Breast epithelium (tissue), 4 donors: ENCODE data around the gene CNN2. TPM values are rescaled to one million over a fixed set of nuclear protein-coding genes. Genes with fewer than 3 reads are reported as not detected.

Experiments used
- DNase-seq, 2 donors: peaks; one replicate each; pipeline ENCODE4 v3.0.0-alpha.2; 2019; ENCODE audit warnings: low spot score in 2 of 2
- H3K27ac ChIP-seq, 2 donors: fragments of 200-600 bp; sonication (generic) in 1 of 2; one replicate each; pipeline ENCODE4 v1.5.1; 2016 to 2019; ENCODE audit warnings: mild to moderate bottlenecking in 1 of 2
- H3K27me3 ChIP-seq, 2 donors: fragments of 200-600 bp; sonication (generic) in 1 of 2; one replicate each; pipeline versions ENCODE4 v1.5.1 to v1.6.0; 2017 to 2019; ENCODE audit warnings: control low read depth in 1 of 2, mild to moderate bottlenecking in 1 of 2
- H3K36me3 ChIP-seq: fragments of 200-600 bp; one replicate; pipeline ENCODE4 v1.5.1; 2019
- H3K4me1 ChIP-seq, 2 donors: fragments of 200-600 bp; sonication (generic); one replicate each; pipeline ENCODE4 v1.5.1; 2016 to 2019; ENCODE audit warnings: control low read depth in 1 of 2
- H3K4me3 ChIP-seq, 3 donors: fragments of 200-600 bp; sonication (generic); 1 replicate in 2 of 3; 2 replicates in 1 of 3; pipeline ENCODE4 v1.5.1; 2016 to 2019; ENCODE audit warnings: mild to moderate bottlenecking in 3 of 3, moderate library complexity in 2 of 3
- H3K9me3 ChIP-seq, 2 donors: fragments of 200-600 bp; sonication (generic) in 1 of 2; one replicate each; pipeline ENCODE4 v1.5.1; 2016 to 2019; ENCODE audit warnings: control low read depth in 1 of 2
- POLR2A ChIP-seq: fragments of 450-650 bp; IDR thresholded peaks from one replicate; pipeline ENCODE4 v1.6.1; 2016; ENCODE audit warnings: antibody characterized with exemption, mild to moderate bottlenecking, moderate library complexity
- POLR2AphosphoS5 ChIP-seq, 3 donors: sonication (generic); formaldehyde crosslinking; IDR thresholded peaks; one replicate each; pipeline ENCODE4 v1.6.1; 2017; ENCODE audit warnings: antibody characterized with exemption in 3 of 3
- intact Hi-C: fragments of 100-400 bp; cut with DNase I; formaldehyde crosslinking; loops from one replicate; pipeline ENCODE4 v1.15.1; 2023; ENCODE audit warnings: low total_unique reads
- total RNA-seq, 3 donors: library from RNA; depleted of rRNA; stranded (reverse); fragments of >200 nt; gene quantifications; one replicate each; pipeline ENCODE4 v1.1.0, GENCODE V29; 2016
- TF ChIP-seq, protein P1 (sequence below), 3 donors: fragments of 450-650 bp; IDR thresholded peaks; one replicate each; pipeline ENCODE4 v1.5.1; 2016 to 2017; ENCODE audit warnings: antibody characterized with exemption in 3 of 3, mild to moderate bottlenecking in 3 of 3, moderate library complexity in 3 of 3

Gene CNN2
- total RNA-seq, 3 donors from 2014 or later: 70.4 to 74.1 (median 70.7) TPM

DNA sequence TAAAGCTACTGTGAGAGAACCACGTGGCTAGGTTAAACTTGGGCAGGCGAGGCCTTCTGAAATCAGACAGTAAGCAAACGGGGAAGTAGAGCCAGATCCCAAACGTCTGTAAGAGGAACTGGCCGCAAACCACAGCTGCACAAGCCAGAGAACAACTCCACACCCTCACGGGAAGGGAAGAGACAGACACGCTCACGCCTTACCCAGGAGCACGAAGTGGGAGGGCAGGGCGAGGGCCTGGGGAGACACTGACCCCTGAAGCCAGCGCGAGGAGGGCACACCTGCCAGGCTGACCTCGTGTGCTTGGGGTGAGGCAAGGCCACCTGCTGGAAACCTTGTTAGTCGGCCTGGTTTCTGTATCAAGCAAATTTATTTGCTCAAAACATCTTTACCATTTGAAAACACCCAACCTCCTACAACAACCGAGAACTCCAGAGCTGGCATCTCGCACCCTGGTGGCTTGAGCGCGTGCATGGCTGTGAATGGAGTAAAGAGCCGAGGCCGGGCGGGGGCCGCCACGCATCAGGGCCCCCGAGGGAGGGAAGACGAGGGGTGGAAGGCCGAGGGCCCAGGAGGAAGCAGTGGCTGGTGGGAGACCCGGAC lies 61.5 kb downstream of the CNN2 start:
- intact Hi-C loops: no loop called here
- TF ChIP-seq, protein P1, sequence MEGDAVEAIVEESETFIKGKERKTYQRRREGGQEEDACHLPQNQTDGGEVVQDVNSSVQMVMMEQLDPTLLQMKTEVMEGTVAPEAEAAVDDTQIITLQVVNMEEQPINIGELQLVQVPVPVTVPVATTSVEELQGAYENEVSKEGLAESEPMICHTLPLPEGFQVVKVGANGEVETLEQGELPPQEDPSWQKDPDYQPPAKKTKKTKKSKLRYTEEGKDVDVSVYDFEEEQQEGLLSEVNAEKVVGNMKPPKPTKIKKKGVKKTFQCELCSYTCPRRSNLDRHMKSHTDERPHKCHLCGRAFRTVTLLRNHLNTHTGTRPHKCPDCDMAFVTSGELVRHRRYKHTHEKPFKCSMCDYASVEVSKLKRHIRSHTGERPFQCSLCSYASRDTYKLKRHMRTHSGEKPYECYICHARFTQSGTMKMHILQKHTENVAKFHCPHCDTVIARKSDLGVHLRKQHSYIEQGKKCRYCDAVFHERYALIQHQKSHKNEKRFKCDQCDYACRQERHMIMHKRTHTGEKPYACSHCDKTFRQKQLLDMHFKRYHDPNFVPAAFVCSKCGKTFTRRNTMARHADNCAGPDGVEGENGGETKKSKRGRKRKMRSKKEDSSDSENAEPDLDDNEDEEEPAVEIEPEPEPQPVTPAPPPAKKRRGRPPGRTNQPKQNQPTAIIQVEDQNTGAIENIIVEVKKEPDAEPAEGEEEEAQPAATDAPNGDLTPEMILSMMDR (IDR thresholded peaks at IDR 0.05): no peak
- TF ChIP-seq POLR2AphosphoS5 (IDR thresholded peaks at IDR 0.05) (peak in 1 of 3 donors; percentile 29), POLR2A (no peak)
- Histone ChIP-seq H3K4me3 (no peak overlapping the region), H3K27ac (peak overlapping the region; percentile 53 to 62), H3K4me1 (no peaks in the 10 kb centered on the region), H3K27me3 (no peaks in the 10 kb centered on the region), H3K36me3 (no peaks in the 10 kb centered on the region), H3K9me3 (no peaks in the 10 kb centered on the region)
- DNase-seq: no peak

DNA sequence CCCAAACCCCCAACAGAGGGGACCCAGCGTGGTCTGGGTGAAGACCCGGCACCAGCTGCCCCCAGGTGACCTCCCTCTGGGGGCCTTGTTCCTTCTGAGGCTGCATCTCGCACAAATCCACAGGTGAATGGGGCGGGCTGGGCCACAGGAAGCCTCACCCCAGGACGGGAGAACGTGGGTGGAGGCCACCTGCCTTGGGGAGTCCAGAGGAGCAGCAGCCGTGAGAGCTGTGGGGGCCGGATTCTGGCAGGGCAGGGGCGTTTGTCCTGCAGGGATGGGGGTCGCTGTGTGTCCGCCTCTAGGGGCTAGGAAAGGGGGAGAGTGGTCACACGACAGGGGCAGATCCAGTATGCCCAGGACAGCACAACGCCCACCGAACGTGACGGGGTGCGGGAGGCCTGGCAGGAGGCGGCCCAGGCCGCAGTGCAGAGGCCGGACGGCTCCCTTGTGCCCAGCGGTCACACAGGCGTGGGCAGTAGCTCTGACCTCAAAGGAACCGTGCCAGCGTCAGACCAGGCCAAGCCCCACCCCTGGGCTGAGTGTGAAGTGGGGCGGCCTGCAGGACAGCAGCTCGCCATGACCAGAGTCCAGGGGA lies 62.1 kb downstream of the CNN2 start:
- intact Hi-C loops: no loop called here
- H3K36me3 ChIP-seq: no peaks in the 10 kb centered on the region
- no peak for TF ChIP-seq POLR2AphosphoS5 (IDR thresholded peaks at IDR 0.05)
- TF ChIP-seq POLR2A: no peak
- TF ChIP-seq, protein P1 (IDR thresholded peaks at IDR 0.05): no peak
- H3K4me1 ChIP-seq: peaks cover 0 to 4% of the 10 kb centered on the region in 2 donors
- H3K9me3 ChIP-seq: no peaks in the 10 kb centered on the region
- peak overlapping the region; percentile 53 to 62 for H3K27ac ChIP-seq
- DNase-seq: no peak
- H3K27me3 ChIP-seq: no peaks in the 10 kb centered on the region
- no peak overlapping the region for H3K4me3 ChIP-seq

Other genes with a start within 250 kb of the CNN2 start
- gene PTBP1, start 229.2 kb upstream of the CNN2 start, total RNA-seq: 100 to 1,000 TPM in 2 of 3 donors, 10 to 100 TPM in 1; 92.0 to 147 (median 131) TPM
- gene PLPPR3, start 204.7 kb upstream of the CNN2 start, total RNA-seq: 1 to 10 TPM in 2 of 3 donors, not detected in 1; 6.9 to 9.1 TPM
- under 1 TPM in 1 of 3 donors, not detected in 2; 0.29 TPM for gene AZU1, start 198.8 kb upstream of the CNN2 start, total RNA-seq
- 1 to 10 TPM in 1 of 3 donors, under 1 TPM in 1, not detected in 1; 0.44 to 1.1 TPM for gene PRTN3, start 185.6 kb upstream of the CNN2 start, total RNA-seq
- gene ELANE, start 174.3 kb upstream of the CNN2 start, total RNA-seq: 1 to 10 TPM in 2 of 3 donors, under 1 TPM in 1; 0.98 to 5.0 (median 1.0) TPM
- gene CFD, start 166.9 kb upstream of the CNN2 start, total RNA-seq: 1,000 to 10,000 TPM in 1 of 3 donors, 100 to 1,000 TPM in 2; 345 to 6,770 (median 797) TPM
- gene MED16, start 133.4 kb upstream of the CNN2 start, total RNA-seq: 10 to 100 TPM; 14.9 to 33.1 (median 32.8) TPM
- gene RNU6-9, start 133.1 kb upstream of the CNN2 start, total RNA-seq: not detected
- 10 to 100 TPM; 31.8 to 41.6 (median 41.0) TPM for gene R3HDM4, start 113.4 kb upstream of the CNN2 start, total RNA-seq
- under 1 TPM in 2 of 3 donors, not detected in 1; 0.15 to 0.33 TPM for gene KISS1R, start 109.3 kb upstream of the CNN2 start, total RNA-seq
- 10 to 100 TPM in 1 of 3 donors, 1 to 10 TPM in 2; 3.5 to 11.1 (median 4.8) TPM for gene ARID3A, start 100.6 kb upstream of the CNN2 start, total RNA-seq
- gene WDR18, start 42.3 kb upstream of the CNN2 start, total RNA-seq: 10 to 100 TPM; 19.2 to 69.2 (median 49.8) TPM
- gene GRIN3B, start 26.2 kb upstream of the CNN2 start, total RNA-seq: 1 to 10 TPM in 1 of 3 donors, not detected in 2; 2.6 TPM
- 100 to 1,000 TPM; 112 to 156 (median 153) TPM for gene TMEM259, start 5.5 kb upstream of the CNN2 start, total RNA-seq
- gene RNU6-2, start 5.1 kb upstream of the CNN2 start, total RNA-seq: not detected
- 10 to 100 TPM in 2 of 3 donors, 1 to 10 TPM in 1; 8.0 to 31.8 (median 26.5) TPM for gene ABCA7, start 13.5 kb downstream of the CNN2 start, total RNA-seq
- gene ARHGAP45, start 40.6 kb downstream of the CNN2 start, total RNA-seq: 10 to 100 TPM; 18.7 to 43.2 (median 23.9) TPM
- 100 to 1,000 TPM in 1 of 3 donors, 10 to 100 TPM in 2; 65.9 to 175 (median 89.1) TPM for gene POLR2E, start 68.8 kb downstream of the CNN2 start, total RNA-seq
- gene GPX4, start 77.4 kb downstream of the CNN2 start, total RNA-seq: 1,000 to 10,000 TPM in 1 of 3 donors, 100 to 1,000 TPM in 2; 357 to 1,796 (median 492) TPM
- gene SBNO2, start 147.7 kb downstream of the CNN2 start, total RNA-seq: 10 to 100 TPM; 15.4 to 63.3 (median 43.9) TPM
- gene STK11, start 179.2 kb downstream of the CNN2 start, total RNA-seq: 10 to 100 TPM; 32.8 to 55.0 (median 52.1) TPM
- 1 to 10 TPM in 1 of 3 donors, under 1 TPM in 1, not detected in 1; 0.98 to 4.8 TPM for gene CBARP, start 211.4 kb downstream of the CNN2 start, total RNA-seq
- 10 to 100 TPM; 47.6 to 64.9 (median 61.3) TPM for gene ATP5F1D, start 215.1 kb downstream of the CNN2 start, total RNA-seq
- 10 to 100 TPM; 13.8 to 28.5 (median 22.4) TPM for gene MIDN, start 222.0 kb downstream of the CNN2 start, total RNA-seq
- gene CIRBP, start 242.7 kb downstream of the CNN2 start, total RNA-seq: 100 to 1,000 TPM; 458 to 758 (median 656) TPM
- 10 to 100 TPM; 43.9 to 60.6 (median 53.1) TPM for gene FAM174C, start 248.9 kb downstream of the CNN2 start, total RNA-seq